ENCODE results near the gene BTBD10.

The BTBD10 gene

GRCh38 chr11:13338427-13339069 lies 124.5 kb downstream of the BTBD10 start:
- DNase-seq (ENCODE audit: low spot score) = no peak

- DNase-seq (ENCODE audit: low spot score) = no peak
Observed at GRCh38 chr11:13338019-13338426, 125.0 kb downstream of the BTBD10 start.
